Measurements from ENCODE around the gene NRXN2. TPM values are rescaled to one million over a fixed set of nuclear protein-coding genes. Genes with fewer than 3 reads are reported as not detected.

NRXN2 gene
- total and polyA plus RNA-seq, 2 of the 13 experiments (the other 11 are each of a cell fraction or from before 2014, with no cell fraction given) = not detected

DNA sequence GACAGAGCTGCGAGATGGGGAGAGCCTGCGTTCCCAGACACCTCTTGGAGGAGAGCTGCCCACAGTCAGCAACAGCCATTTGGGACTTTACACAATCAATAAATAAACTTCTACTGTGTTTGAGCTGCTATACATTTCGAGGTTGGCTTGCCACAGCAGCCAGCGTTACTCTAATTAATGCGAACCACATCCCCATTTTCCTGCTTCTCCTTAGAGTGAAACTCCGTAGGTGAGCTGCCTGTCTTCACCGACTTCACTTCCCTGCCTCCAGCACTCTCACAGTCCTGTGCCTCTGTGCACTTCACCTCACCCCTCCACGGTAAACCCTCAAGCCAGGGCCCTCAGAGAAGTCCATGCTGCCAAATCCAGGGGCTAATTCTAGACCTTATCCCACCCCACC is 137.8 kb downstream of the NRXN2 start:
- peaks cover 4 to 5% of the 10 kb centered on the region in 2 experiments; a peak in 3 of 5 replicates for H3K27me3 ChIP-seq (ENCODE audit: control insufficient read depth in 1 of 2, insufficient read depth in 2 of 2, low read length in 2 of 2)
- WGBS (ENCODE audit: low lambda C conversion rate) = 34% methylated on average over 7 of the region's 8 CpGs
- TF ChIP-seq BHLHE40 (IDR thresholded peaks at IDR 0.05; ENCODE audit: low read length) (no peak), MIER2 (CRISPR knock-in tag; IDR thresholded peaks at IDR 0.05) (no peak)
- intact Hi-C loops (cut with micrococcal nuclease; ENCODE audit: unreplicated experiment) = no loop called here
- ChIA-PET POLR2A (no interaction called here), CTCF (ENCODE audit: low intra/inter-chr PET ratio, low total read pairs) (no interaction called here)
- H3K79me2 ChIP-seq (ENCODE audit: insufficient read depth, low read length) = no peaks in the 10 kb centered on the region
- H2AFZ ChIP-seq (ENCODE audit: low read length) = no peak overlapping the region
- H4K20me1 ChIP-seq (ENCODE audit: insufficient read depth, low read length) = no peaks in the 10 kb centered on the region
- no peaks in the 10 kb centered on the region for H3K9me3 ChIP-seq (ENCODE audit: low read length)
- no peak overlapping the region for H3K27ac ChIP-seq (ENCODE audit: extremely low read length, insufficient read depth, low read length)
- FAIRE-seq (no peak), DNase-seq (ENCODE audit: low spot score) (no peak), ATAC-seq (no peak)
- no peak overlapping the region for H3K4me2 ChIP-seq (ENCODE audit: low read depth, low read length)
- H3K9ac ChIP-seq (ENCODE audit: insufficient read depth, low read depth, low read length) = no peak overlapping the region
- H3K4me3 ChIP-seq (replicated peaks in 1 of 3; ENCODE audit: insufficient read depth in 1 of 3, low read depth in 2 of 3, low read length in 3 of 3) = no peak overlapping the region
- no peaks in the 10 kb centered on the region for H3K36me3 ChIP-seq (replicated peaks in 1 of 2; ENCODE audit: control insufficient read depth in 1 of 2, insufficient read depth in 2 of 2, low read length in 2 of 2)
- peaks cover 37% of the 10 kb centered on the region for H3K4me1 ChIP-seq (ENCODE audit: insufficient read depth, low read length)
- in situ Hi-C loops (cut with HindIII; ENCODE audit: extremely low pct_ligation_motif_present, low pct_unique_long_range_greater_than_20kb) = no loop called here
- BruUV-seq (replicated peaks) = no TSS peak

DNA sequence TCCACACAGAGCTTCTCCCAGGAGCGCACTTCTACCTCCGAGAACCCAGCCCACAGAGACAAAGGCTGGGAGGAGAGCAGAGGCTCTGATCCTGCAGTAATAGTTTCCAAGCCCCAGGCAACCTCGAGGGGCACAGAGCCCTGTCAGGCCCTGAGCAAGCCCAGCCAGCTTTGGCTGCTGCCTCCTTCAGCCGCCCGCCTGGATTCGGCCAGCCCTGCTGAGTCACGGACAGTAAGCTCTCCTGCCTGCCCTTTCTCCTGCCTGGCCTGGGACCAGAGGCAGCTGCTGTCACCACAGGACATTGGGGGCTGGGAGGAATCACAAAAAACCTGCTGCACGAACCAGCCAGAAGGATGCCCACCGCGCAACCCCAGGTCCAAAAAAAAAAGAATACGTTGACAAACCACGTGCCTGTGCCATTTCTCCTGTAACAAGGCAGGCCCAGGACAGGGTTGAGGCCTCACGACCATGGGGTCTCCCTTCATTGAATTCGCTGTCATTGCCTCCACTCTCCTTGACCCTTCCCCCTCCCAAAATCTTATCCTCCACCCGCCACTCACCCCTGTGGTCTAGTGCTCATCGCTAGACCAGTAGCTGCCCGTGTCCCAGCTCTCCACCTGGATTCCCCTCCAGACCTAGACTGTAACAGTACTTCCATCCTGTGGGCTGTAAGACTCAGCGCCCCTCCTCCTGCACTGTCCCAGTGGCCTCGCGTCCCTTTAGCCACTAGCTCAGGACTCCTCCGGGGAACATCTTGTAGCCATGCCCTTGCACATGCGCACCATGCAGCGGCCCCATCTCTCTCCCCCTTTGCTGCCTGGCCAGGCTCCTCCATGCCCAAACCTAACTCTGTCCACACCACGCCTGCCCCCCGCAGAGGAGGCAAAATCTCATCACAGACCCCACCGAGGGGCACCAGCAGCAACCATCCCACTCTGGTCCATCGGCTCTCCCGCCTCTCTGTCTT is 139.4 kb downstream of the NRXN2 start:
- WGBS (ENCODE audit: low lambda C conversion rate) = 67% methylated on average over 23 of the region's 28 CpGs
- Histone ChIP-seq H2AFZ (ENCODE audit: low read length) (no peak overlapping the region), H3K4me3 (replicated peaks in 1 of 3; ENCODE audit: insufficient read depth in 1 of 3, low read depth in 2 of 3, low read length in 3 of 3) (no peak overlapping the region), H3K4me2 (ENCODE audit: low read depth, low read length) (no peak overlapping the region), H3K27ac (ENCODE audit: extremely low read length, insufficient read depth, low read length) (no peak overlapping the region), H3K27me3 (ENCODE audit: control insufficient read depth in 1 of 2, insufficient read depth in 2 of 2, low read length in 2 of 2) (peaks cover 4 to 9% of the 10 kb centered on the region in 2 experiments; a peak in 3 of 5 replicates), H3K9ac (ENCODE audit: insufficient read depth, low read depth, low read length) (no peak overlapping the region), H3K4me1 (ENCODE audit: insufficient read depth, low read length) (peaks cover 46% of the 10 kb centered on the region), H3K36me3 (replicated peaks in 1 of 2; ENCODE audit: control insufficient read depth in 1 of 2, insufficient read depth in 2 of 2, low read length in 2 of 2) (no peaks in the 10 kb centered on the region), H4K20me1 (ENCODE audit: insufficient read depth, low read length) (no peaks in the 10 kb centered on the region), H3K9me3 (ENCODE audit: low read length) (no peaks in the 10 kb centered on the region), H3K79me2 (ENCODE audit: insufficient read depth, low read length) (no peaks in the 10 kb centered on the region)
- in situ Hi-C loops (cut with HindIII; ENCODE audit: extremely low pct_ligation_motif_present, low pct_unique_long_range_greater_than_20kb) = no loop called here
- intact Hi-C loops (cut with micrococcal nuclease; ENCODE audit: unreplicated experiment) = no loop called here
- no TSS peak for BruUV-seq (replicated peaks)
- ChIA-PET CTCF (ENCODE audit: low intra/inter-chr PET ratio, low total read pairs) (no interaction called here), POLR2A (no interaction called here)
- FAIRE-seq (no peak), ATAC-seq (peak; percentile 25), DNase-seq (ENCODE audit: low spot score) (no peak)
- TF ChIP-seq, protein P1, sequence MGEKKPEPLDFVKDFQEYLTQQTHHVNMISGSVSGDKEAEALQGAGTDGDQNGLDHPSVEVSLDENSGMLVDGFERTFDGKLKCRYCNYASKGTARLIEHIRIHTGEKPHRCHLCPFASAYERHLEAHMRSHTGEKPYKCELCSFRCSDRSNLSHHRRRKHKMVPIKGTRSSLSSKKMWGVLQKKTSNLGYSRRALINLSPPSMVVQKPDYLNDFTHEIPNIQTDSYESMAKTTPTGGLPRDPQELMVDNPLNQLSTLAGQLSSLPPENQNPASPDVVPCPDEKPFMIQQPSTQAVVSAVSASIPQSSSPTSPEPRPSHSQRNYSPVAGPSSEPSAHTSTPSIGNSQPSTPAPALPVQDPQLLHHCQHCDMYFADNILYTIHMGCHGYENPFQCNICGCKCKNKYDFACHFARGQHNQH (CRISPR knock-in tag; IDR thresholded peaks at IDR 0.05) = no peak
- TF ChIP-seq, protein P2, sequence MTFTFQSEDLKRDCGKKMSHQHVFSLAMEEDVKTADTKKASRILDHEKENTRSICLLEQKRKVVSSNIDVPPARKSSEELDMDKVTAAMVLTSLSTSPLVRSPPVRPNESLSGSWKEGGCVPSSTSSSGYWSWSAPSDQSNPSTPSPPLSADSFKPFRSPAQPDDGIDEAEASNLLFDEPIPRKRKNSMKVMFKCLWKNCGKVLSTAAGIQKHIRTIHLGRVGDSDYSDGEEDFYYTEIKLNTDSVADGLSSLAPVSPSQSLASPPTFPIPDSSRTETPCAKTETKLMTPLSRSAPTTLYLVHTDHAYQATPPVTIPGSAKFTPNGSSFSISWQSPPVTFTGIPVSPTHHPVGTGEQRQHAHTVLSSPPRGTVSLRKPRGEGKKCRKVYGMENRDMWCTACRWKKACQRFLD (CRISPR knock-in tag; IDR thresholded peaks at IDR 0.05; ENCODE audit: borderline replicate concordance) = no peak
- no peak for TF ChIP-seq TAF15 (IDR thresholded peaks at IDR 0.05; ENCODE audit: low read depth, low read length, poor library complexity, severe bottlenecking)
- TF ChIP-seq, protein P3, sequence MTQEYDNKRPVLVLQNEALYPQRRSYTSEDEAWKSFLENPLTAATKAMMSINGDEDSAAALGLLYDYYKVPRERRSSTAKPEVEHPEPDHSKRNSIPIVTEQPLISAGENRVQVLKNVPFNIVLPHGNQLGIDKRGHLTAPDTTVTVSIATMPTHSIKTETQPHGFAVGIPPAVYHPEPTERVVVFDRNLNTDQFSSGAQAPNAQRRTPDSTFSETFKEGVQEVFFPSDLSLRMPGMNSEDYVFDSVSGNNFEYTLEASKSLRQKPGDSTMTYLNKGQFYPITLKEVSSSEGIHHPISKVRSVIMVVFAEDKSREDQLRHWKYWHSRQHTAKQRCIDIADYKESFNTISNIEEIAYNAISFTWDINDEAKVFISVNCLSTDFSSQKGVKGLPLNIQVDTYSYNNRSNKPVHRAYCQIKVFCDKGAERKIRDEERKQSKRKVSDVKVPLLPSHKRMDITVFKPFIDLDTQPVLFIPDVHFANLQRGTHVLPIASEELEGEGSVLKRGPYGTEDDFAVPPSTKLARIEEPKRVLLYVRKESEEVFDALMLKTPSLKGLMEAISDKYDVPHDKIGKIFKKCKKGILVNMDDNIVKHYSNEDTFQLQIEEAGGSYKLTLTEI (CRISPR knock-in tag; conservative IDR thresholded peaks at IDR 0.05) = no peak
- no peak for TF ChIP-seq ZNF263 (CRISPR knock-in tag; IDR thresholded peaks at IDR 0.05)
- TF ChIP-seq, protein P4, sequence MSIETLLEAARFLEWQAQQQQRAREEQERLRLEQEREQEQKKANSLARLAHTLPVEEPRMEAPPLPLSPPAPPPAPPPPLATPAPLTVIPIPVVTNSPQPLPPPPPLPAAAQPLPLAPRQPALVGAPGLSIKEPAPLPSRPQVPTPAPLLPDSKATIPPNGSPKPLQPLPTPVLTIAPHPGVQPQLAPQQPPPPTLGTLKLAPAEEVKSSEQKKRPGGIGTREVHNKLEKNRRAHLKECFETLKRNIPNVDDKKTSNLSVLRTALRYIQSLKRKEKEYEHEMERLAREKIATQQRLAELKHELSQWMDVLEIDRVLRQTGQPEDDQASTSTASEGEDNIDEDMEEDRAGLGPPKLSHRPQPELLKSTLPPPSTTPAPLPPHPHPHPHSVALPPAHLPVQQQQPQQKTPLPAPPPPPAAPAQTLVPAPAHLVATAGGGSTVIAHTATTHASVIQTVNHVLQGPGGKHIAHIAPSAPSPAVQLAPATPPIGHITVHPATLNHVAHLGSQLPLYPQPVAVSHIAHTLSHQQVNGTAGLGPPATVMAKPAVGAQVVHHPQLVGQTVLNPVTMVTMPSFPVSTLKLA (IDR thresholded peaks at IDR 0.05) = no peak
- no peak for TF ChIP-seq SKI (IDR thresholded peaks at IDR 0.05; ENCODE audit: partially characterized antibody)
- TF ChIP-seq SNRNP70 (IDR thresholded peaks at IDR 0.05; ENCODE audit: low read depth, low read length) = no peak
